ENCODE data around the gene PDE6A. TPM values are rescaled to one million over a fixed set of nuclear protein-coding genes. Genes with fewer than 3 reads are reported as not detected.

Gene PDE6A
- total RNA-seq, 1 donor from 2014 or later, result not detected

- no peak for DNase-seq (ENCODE audit: low spot score)
- no peak for ATAC-seq
These were observed 123.8 kb downstream of the PDE6A start for GRCh38 chr5:149820536-149821510.

GRCh38 chr5:149820012-149820411 lies 124.6 kb downstream of the PDE6A start:
- DNase-seq (ENCODE audit: low spot score), result no peak
- ATAC-seq, result no peak

GRCh38 chr5:149818116-149818515 lies 126.5 kb downstream of the PDE6A start:
- DNase-seq (ENCODE audit: low spot score) (no peak), ATAC-seq (no peak)

GRCh38 chr5:149817539-149818060 lies 127.0 kb downstream of the PDE6A start:
- DNase-seq (ENCODE audit: low spot score) (no peak), ATAC-seq (no peak)

- DNase-seq (ENCODE audit: low spot score) (no peak), ATAC-seq (no peak)
These were observed 127.9 kb downstream of the PDE6A start for GRCh38 chr5:149816661-149817060.

- no peak for ATAC-seq
- DNase-seq (ENCODE audit: low spot score), result no peak
These were observed 133.1 kb downstream of the PDE6A start for GRCh38 chr5:149811453-149811852.

- DNase-seq (ENCODE audit: low spot score) (no peak), ATAC-seq (no peak)
These were observed 133.7 kb downstream of the PDE6A start for GRCh38 chr5:149810856-149811255.

- no peak for ATAC-seq
- DNase-seq (ENCODE audit: low spot score), result no peak
These were observed 134.5 kb downstream of the PDE6A start for GRCh38 chr5:149809931-149810691.

GRCh38 chr5:149808264-149808982 lies 136.2 kb downstream of the PDE6A start:
- ATAC-seq (no peak), DNase-seq (ENCODE audit: low spot score) (no peak)

Other genes starting within 250 kb of the PDE6A start
- 4.0 TPM for gene PPARGC1B, start 214.5 kb downstream of the PDE6A start, total RNA-seq
- 1.3 TPM for gene SLC26A2, start 16.0 kb upstream of the PDE6A start, total RNA-seq
- 2.7 TPM for gene TIGD6, start 55.9 kb upstream of the PDE6A start, total RNA-seq
- gene HMGXB3, start 55.9 kb upstream of the PDE6A start, total RNA-seq, result 9.1 TPM
- gene CSF1R, start 141.8 kb upstream of the PDE6A start, total RNA-seq, result 15.2 TPM
- 12.8 TPM for gene PDGFRB, start 211.1 kb upstream of the PDE6A start, total RNA-seq
- 0.15 TPM for gene CDX1, start 222.0 kb upstream of the PDE6A start, total RNA-seq
- not detected for gene SLC6A7, start 245.3 kb upstream of the PDE6A start, total RNA-seq